RWPE1 (cell line): ENCODE measurements around the gene SIM2.

ENCODE experiments used
- CTCF ChIA-PET: fragments of 350-600 bp; sonication (Branson Sonifier 250); formaldehyde crosslinking; extraction: SDS; loops from one replicate; lab custom pipeline; 2021; lab: Yijun Ruan, JAX
- POLR2A ChIA-PET: fragments of 400-600 bp; formaldehyde crosslinking; extraction: SDS; loops from one replicate; lab custom pipeline; 2020; ENCODE audit warnings: antibody characterized with exemption; ENCODE audit not compliant: low non-redundant PET; lab: Yijun Ruan, JAX
- DNase-seq: peaks from one replicate; pipeline ENCODE4 v3.0.0; 2012; ENCODE audit warnings: low spot score
- H3K27ac ChIP-seq: fragments of 450-650 bp; 2 replicates; pipeline ENCODE4 v1.5.1; 2017
- TF ChIP-seq, protein P1 (sequence below): fragments of 450-650 bp; conservative IDR thresholded peaks from 2 replicates; pipeline ENCODE4 v1.5.1; 2017; ENCODE audit warnings: low read depth, mild to moderate bottlenecking

Gene SIM2

GRCh38 chr21:36695671-36696389, 3.1 kb upstream of the SIM2 start:
- peak overlapping the region; percentile 94 for H3K27ac ChIP-seq
- CTCF ChIA-PET, result no interaction called here
- POLR2A ChIA-PET, result no interaction called here
- TF ChIP-seq, protein P1, sequence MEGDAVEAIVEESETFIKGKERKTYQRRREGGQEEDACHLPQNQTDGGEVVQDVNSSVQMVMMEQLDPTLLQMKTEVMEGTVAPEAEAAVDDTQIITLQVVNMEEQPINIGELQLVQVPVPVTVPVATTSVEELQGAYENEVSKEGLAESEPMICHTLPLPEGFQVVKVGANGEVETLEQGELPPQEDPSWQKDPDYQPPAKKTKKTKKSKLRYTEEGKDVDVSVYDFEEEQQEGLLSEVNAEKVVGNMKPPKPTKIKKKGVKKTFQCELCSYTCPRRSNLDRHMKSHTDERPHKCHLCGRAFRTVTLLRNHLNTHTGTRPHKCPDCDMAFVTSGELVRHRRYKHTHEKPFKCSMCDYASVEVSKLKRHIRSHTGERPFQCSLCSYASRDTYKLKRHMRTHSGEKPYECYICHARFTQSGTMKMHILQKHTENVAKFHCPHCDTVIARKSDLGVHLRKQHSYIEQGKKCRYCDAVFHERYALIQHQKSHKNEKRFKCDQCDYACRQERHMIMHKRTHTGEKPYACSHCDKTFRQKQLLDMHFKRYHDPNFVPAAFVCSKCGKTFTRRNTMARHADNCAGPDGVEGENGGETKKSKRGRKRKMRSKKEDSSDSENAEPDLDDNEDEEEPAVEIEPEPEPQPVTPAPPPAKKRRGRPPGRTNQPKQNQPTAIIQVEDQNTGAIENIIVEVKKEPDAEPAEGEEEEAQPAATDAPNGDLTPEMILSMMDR, result no peak
- DNase-seq, result no peak

- no peak for DNase-seq
- H3K27ac ChIP-seq, result peak overlapping the region; percentile 94
- POLR2A ChIA-PET, result no interaction called here
- TF ChIP-seq, protein P1, result no peak
- CTCF ChIA-PET, result interaction anchor here (0.7 kb wide), 1 partner anchor 66 kb away, joined by 4 read pairs; no protein-coding TSS in a partner anchor
Observed at GRCh38 chr21:36696390-36697059, 2.4 kb upstream of the SIM2 start.

DNA sequence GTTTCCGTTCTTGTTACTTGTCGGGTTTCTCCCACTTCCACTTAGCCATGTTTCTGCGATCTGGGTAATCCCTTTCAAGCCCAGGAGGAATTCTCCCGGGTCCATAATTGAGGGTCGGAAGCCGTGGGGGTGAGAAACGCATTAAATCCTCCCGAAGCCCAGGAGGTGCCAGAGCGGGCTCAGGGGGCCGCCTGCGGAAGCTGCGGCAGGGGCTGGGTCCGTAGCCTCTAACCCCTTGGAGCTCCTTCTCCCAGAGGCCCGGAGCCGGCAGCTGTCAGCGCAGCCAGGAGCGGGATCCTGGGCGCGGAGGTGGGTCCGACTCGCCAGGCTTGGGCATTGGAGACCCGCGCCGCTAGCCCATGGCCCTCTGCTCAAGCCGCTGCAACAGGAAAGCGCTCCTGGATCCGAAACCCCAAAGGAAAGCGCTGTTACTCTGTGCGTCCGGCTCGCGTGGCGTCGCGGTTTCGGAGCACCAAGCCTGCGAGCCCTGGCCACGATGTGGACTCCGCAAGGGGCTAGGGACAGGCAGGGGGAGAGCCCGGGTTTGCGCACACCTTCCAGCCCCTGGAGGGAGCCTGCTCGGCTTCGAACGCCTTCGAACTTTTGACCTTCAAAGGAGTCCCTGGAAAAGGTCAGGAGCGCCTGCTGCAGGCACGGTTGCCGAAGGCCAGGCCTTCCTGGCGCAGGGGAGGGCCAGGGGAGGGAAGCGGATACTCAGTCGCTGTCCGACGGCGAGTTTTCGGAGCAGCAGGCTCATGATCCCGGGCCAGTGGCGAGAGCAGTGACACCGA, 1.7 kb upstream of the SIM2 start:
- DNase-seq, result no peak
- TF ChIP-seq, protein P1, result no peak
- POLR2A ChIA-PET, result no interaction called here
- H3K27ac ChIP-seq, result peak overlapping the region; percentile 94
- CTCF ChIA-PET, result interaction anchor here (0.7 kb wide), 1 partner anchor 67 kb away, joined by 4 read pairs; no protein-coding TSS in a partner anchor

DNA sequence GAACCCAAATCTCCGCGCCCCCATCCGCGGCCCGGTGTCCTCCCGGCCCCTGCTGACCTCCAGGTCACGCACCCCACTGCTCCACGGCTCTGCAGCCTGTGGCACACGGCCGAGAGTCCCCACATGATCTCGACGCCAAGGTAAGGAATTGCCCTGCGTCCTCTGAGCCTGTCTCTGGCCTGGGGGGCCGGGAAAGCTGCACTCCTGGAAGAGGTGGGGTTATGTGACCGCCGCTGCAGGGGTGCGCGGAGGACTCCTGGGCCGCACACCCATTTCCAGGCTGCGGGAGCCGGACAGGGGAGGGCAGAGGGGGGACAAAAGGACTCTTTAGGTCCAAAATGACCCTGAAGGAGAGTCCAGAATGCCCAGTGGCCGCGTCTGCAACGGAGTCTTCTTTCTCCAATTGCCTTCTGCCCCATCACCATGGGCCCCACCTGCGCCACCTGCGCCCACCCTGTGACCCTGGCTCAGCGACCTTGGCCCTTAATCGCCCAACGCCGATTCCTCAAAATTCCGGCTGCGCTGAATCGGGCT, 997 bp upstream of the SIM2 start:
- CTCF ChIA-PET, result interaction anchor here (0.7 kb wide), 1 partner anchor 625 kb away, joined by 3 read pairs; no protein-coding TSS in a partner anchor
- peak overlapping the region; percentile 94 for H3K27ac ChIP-seq
- POLR2A ChIA-PET, result no interaction called here

DNA sequence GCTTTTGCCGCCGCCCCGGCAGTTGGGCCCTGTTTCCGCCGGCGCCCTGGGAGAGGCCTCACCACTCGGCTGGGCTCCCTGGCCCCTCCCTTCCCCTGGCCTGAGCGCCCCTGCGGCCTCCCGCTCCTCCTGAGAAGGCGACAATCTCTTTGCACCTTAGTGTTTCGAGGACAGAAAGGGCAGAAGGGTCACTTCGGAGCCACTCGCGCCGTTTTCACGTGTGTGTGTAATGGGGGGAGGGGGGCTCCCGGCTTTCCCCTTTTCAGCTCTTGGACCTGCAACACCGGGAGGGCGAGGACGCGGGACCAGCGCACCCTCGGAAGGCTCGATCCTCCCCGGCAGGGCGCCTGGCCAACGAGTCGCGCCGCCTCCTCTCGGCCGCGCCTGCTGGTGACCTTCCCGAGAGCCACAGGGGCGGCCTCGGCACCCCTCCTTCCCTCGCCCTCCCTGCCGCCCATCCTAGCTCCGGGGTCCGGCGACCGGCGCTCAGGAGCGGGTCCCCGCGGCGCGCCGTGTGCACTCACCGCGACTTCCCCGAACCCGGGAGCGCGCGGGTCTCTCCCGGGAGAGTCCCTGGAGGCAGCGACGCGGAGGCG, 432 bp upstream of the SIM2 start:
- H3K27ac ChIP-seq, result peak overlapping the region; percentile 94
- POLR2A ChIA-PET, result no interaction called here
- TF ChIP-seq, protein P1, result no peak
- peak; percentile 48 for DNase-seq
- CTCF ChIA-PET, result interaction anchor here (0.5 to 0.7 kb wide), 3 partner anchors 291 to 1544 kb away, joined by 3 to 4 read pairs (median 3); no protein-coding TSS in a partner anchor

More for the DNA sequence above, 997 bp upstream of the SIM2 start:
- TF ChIP-seq, protein P1, result no peak
- DNase-seq, result no peak
